GM10266 (cell line): ENCODE measurements around the gene ZNF48.

ENCODE experiments used
- DNase-seq: peaks from one replicate; pipeline ENCODE4 v3.0.0; 2012; ENCODE audit errors: extremely low spot score
- CTCF ChIP-seq: IDR thresholded peaks from 2 replicates; pipeline ENCODE4 v1.5.1; 2012; ENCODE audit warnings: mild to moderate bottlenecking, low read depth; ENCODE audit not compliant: control insufficient read depth, insufficient read depth; ENCODE audit errors: missing control alignments

The ZNF48 gene

GRCh38 chr16:30395155-30395991 is at the start of gene ZNF48:
Gene ZNF48, plus strand, starts transcription at chr16:30395420. Its CDS starts 375 bp downstream, at chr16:30395795.
- peak; percentile 85 for DNase-seq
- TF ChIP-seq CTCF = peak; percentile 69

- TF ChIP-seq CTCF = no peak
These were observed 48.9 kb upstream of the ZNF48 start for GRCh38 chr16:30346286-30346685.

DNA sequence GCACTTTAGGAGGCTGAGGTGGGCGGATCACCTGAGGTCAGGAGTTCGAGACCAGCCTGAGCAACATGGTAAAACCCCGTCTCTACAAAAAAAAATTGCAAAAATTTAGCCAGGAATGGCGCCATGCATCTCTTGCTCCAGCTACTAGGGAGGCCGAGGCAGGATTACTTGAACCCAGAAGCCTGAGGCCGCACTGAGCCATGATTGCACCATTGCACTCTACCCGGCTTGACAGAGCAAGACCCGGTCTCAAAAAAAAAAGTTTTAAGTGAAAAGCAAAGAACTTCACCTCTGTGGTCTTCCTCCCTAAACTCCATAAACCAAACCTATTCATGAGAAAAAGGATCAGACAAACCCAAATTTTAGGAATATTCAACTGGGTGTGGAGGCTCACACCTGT is 47.1 kb upstream of the ZNF48 start:
- TF ChIP-seq CTCF = no peak
- no peak for DNase-seq

More at GRCh38 chr16:30346286-30346685, 48.9 kb upstream of the ZNF48 start:
- no peak for DNase-seq

GRCh38 chr16:30348929-30349328 is 46.3 kb upstream of the ZNF48 start:
- TF ChIP-seq CTCF = no peak
- no peak for DNase-seq

- DNase-seq = no peak
- no peak for TF ChIP-seq CTCF
These were observed 45.5 kb upstream of the ZNF48 start for GRCh38 chr16:30349675-30350074.

- no peak for TF ChIP-seq CTCF
- DNase-seq = peak; percentile 83
These were observed 44.9 kb upstream of the ZNF48 start for GRCh38 chr16:30350134-30350871.
